ENCODE data around the gene TMEM184A.

The TMEM184A gene

GRCh38 chr7:1550005-1550845, 5.8 kb downstream of the TMEM184A start:
- DNase-seq = no peak

- DNase-seq = no peak
Measured at GRCh38 chr7:1549357-1550004, 6.5 kb downstream of the TMEM184A start.

- DNase-seq = no peak
Measured at GRCh38 chr7:1548944-1549343, 7.1 kb downstream of the TMEM184A start.

GRCh38 chr7:1548438-1548831, 7.6 kb downstream of the TMEM184A start:
- DNase-seq = no peak

GRCh38 chr7:1547777-1548437, 8.1 kb downstream of the TMEM184A start:
- no peak for DNase-seq

- DNase-seq = no peak
Measured at GRCh38 chr7:1546909-1547776, 8.9 kb downstream of the TMEM184A start.

GRCh38 chr7:1546274-1546908, 9.6 kb downstream of the TMEM184A start:
- DNase-seq = no peak

GRCh38 chr7:1545417-1546246, 10.4 kb downstream of the TMEM184A start:
- no peak for DNase-seq

GRCh38 chr7:1544896-1545416, 11.0 kb downstream of the TMEM184A start:
- DNase-seq = no peak

- DNase-seq = no peak
Measured at GRCh38 chr7:1544178-1544895, 11.7 kb downstream of the TMEM184A start.

- DNase-seq = no peak
Measured at GRCh38 chr7:1543826-1544177, 12.2 kb downstream of the TMEM184A start.

GRCh38 chr7:1542841-1543747, 12.9 kb downstream of the TMEM184A start:
- DNase-seq = no peak

GRCh38 chr7:1542329-1542728, 13.7 kb downstream of the TMEM184A start:
- no peak for DNase-seq

GRCh38 chr7:1541431-1542162, 14.4 kb downstream of the TMEM184A start:
- DNase-seq = no peak

GRCh38 chr7:1540776-1541271, 15.2 kb downstream of the TMEM184A start:
- DNase-seq = no peak

GRCh38 chr7:1539882-1540775, 15.9 kb downstream of the TMEM184A start:
- no peak for DNase-seq

- DNase-seq = no peak
Measured at GRCh38 chr7:1539181-1539881, 16.7 kb downstream of the TMEM184A start.

Data from activated CD4-positive, CD25-positive, alpha-beta regulatory T cell (primary cell).